Non-pigmented ciliary epithelial cell (primary cell): ENCODE data around the gene LAMA4.

ENCODE experiments used
- DNase-seq: peaks from one replicate; pipeline ENCODE4 v3.0.0-alpha.2; 2010; ENCODE audit warnings: low read depth

LAMA4 gene

DNA sequence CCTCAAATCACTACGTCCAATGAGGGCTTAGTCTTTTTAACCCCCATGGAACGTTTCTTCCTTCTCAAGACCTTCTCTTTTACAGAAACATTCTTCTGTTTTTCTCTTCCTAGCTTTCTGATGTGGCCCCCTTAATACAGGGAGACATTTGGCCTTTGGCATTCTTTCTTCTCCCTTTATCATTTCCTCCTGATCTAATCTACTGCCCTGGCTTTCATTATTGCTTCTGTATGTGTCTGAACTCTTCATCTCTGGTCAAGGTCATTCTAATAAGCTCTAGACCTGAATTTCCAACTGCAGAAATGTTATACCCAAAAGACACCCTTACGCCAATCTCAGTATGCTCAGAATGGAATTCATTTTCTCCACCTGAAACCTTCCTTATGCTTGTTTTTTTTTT, 18.4 kb upstream of the LAMA4 start:
- no peak for DNase-seq

GRCh38 chr6:112270756-112271155, 16.4 kb upstream of the LAMA4 start:
- no peak for DNase-seq

DNA sequence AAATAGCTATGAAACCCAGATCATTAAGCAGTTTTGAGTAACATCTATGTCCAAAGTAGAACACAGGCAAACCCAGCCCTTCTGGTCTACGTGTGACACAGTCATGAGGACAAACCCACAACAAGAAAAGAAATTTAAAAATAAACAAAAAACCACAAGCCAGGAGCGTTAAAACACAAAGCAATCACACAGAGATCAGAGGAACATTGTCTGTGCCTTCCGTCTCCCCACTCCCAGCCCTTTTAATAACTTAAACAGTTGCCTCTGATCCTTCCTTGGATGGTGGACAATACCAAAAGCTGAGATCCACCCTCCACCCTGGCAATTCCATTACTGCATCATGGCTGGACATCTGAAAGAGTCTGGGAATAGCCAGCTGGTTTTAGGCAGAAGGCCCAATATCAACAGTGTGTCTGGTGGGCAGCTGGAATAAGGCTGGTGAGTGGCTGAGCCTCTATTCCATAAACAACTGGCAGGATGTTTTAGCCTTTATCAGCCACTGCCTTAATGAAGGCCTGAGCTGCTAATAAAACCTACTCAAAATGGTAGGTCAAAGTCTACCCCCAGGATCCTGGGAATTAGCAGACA, 15.7 kb upstream of the LAMA4 start:
- DNase-seq = no peak

GRCh38 chr6:112269114-112269513, 14.7 kb upstream of the LAMA4 start:
- DNase-seq = no peak

GRCh38 chr6:112268654-112269053, 14.3 kb upstream of the LAMA4 start:
- no peak for DNase-seq

DNA sequence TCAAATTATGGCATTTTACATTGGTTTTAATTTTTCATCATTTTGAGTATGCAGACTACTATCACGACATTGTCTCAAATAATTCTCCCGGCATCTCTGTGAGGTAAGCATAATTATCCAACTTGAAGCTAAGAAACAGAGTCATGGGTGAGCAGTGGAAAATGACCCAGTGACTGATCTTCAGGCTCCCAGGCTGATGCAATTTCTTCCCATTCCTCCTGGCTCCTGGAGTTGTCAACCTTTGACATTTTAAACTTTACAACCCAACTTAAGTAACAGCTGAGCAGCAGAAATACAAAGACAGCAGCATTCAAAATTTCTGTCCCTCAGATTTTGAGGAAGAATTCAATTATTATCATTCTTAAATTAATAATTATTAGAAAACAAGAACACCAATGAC, 13.7 kb upstream of the LAMA4 start:
- DNase-seq = no peak

DNA sequence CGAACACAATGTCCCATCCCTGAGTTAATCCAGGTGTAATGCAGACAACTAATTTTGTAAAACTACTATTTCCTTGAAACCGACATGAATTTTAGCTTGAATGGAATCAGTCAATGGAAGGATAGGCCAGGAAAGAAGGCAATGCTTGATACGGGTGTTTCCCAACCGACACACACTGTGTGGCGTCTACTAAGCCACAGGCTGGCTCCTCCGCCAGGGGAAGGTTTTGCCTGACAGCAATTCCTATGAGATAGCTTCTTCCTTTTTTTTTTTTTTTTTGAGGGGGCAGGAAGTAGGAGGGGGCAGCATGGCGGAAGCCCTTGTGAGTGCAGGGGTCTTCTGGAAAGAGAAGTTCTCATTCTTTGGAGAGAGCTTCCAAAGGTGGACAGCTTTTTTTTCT, 12.0 kb upstream of the LAMA4 start:
- no peak for DNase-seq

DNA sequence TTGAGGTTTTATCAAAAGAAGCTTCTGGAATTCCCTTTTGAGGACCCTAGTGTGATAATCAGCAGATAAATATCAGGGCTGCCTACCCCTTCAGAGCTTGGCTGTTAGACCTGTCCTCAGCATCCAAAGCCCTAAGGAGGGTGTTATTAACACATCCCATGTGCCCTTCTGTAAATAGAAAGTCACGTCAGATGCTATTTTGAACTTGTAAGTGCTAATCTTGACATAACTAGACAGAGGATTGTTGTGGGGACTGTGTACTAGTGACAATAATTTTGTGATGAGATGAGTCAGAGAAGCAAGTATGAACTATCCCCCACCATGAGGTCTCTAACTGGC, 4.9 kb upstream of the LAMA4 start:
- DNase-seq = no peak

- no peak for DNase-seq
Measured at GRCh38 chr6:112258642-112259336, 4.4 kb upstream of the LAMA4 start.

- DNase-seq = no peak
Measured at GRCh38 chr6:112257178-112257855, 3.0 kb upstream of the LAMA4 start.

DNA sequence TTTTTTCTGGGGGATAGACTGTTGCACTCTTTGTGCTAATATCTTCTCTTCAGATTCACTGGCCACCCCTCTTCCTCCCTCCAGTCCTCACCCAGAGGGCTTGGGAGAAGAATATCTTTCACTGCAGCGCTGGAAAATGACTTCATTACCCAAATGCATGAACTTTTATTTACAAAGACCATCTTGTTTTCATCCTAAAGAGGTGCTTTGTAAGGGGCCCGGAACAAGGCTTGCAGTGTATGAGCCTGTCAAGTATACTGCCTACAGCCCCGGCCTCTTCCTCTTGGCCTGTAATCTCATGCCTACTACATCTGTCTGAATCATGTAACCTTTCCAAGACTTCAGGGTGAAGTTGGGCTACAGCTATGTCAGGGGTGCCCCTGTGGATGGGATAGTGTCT, 554 bp upstream of the LAMA4 start:
- no peak for DNase-seq

- no peak for DNase-seq
Measured at GRCh38 chr6:112253498-112253840, 898 bp downstream of the LAMA4 start.

DNA sequence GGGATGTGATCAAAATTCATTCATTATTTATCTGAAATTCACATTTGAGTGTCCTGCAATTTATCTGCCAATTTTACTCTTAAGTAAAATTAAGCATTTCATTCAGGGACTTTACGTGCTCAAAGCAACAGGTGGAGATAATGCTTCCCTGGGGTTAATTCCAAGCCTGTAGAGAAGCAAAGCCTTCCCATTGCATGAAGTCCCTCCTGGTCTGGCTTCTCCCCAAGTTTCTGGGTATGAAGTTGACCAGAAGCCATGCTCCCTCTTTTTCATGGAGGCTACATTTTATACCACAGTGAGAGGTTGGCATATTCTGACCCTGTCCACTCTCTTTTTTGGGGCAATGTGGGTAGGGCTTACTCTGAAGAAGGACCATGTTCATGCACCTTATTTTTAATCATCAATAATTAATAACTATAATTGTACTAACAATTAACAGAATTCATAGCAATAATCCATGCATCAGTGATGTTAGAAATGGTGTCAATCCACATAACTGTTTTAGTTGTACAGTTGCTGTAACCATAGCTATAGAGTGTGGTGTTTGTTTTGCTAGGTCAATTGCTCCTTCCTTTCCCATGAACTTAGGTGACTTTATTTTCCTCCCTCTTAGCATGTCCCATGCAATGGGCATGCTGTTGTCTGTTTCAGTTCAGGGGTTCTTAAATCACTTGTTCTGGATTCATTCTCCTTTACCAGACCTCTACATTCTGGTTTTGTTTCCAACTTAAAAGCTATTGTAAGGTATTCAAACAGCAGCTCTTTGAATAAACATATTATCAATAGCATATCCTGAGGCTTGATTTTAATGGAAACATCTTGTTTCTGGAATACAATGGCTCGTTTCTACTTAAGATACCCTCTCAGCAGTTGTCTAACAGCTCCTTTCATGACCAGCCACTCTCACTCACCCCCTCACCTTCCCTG, 1.5 kb downstream of the LAMA4 start:
- DNase-seq = no peak

DNA sequence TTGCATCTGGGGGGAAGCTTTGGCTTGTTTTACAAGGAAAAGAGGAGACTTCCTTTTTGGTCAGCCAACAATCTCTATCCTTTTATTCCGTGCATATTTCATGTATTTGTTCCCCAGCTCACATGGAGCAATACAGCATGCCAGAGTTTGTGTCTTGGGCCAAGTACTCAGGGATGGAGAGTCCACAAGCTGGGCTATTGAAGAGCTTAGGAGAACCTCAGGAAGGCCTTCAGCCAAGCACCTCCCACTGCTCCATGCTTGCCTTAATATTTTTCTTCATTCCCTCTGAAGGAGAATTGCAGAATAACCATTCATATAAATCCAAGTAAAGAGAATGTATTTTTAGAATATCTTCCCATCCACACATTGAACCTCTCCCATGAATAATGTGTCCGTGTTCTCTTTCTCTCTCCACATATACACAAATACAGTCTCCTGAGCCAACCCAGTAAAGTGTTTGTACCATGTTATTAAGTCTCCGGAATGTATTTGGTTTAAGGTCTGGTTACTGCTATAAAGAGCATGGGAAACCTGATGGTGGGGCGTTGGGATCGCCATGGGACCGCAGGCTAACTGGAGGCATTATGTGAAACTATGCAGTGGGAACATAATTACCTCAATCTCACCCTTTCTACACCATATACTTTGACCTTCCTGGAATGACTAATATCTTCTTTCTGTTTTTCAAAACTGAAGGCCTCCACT, 3.0 kb downstream of the LAMA4 start:
- DNase-seq = no peak

DNA sequence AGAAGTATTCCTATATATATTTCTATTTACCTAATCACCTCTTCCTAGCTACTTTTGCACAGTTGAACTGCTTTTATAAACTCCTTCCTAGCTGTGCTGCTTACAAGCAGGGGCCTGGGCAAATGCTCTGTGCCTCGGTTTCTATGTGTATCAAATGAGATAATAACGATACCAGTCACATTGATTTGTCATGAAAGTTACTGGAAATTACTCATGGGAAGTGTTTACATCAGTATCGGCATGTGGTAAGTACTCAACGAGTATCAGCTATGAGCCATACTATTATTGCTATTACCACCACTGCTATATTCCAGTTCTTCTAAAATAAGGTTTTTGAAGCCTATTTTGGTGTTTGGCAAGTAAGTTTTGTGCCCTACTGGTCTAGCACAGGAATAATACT, 4.9 kb downstream of the LAMA4 start:
- DNase-seq = no peak

- no peak for DNase-seq
Measured at GRCh38 chr6:112247275-112247674, 7.1 kb downstream of the LAMA4 start.

DNA sequence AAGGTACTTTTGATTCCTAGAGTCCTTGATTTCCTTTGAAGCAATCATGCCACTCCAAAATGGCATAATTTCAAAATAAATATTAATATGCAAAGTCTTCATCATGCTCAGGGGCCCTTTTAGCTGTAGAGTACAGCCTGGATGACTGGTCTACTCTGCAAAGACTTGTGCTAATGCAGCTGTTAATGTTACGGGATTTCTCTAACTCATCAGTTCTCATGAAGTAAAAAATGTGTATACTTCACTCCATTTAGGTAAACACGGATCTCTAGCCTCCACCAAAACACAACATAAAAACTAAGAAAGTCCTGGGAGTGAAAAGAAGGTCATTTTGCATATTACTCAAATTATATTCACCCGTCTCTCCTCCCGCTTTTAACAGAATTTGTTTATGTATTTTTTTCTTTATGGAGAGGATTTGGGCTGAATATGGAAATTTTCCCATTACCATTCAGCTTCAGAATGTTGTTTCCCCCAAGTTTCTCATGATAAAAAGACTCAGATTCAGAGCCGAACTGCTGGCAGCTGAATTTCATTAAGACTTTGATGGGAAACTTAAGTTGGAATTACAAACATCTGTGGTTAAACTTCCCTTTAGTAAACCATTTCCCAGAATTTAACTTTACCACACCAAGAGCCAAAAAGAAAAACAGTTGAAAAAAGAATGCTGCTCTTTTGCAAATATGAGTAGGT, 8.7 kb downstream of the LAMA4 start:
- DNase-seq = no peak

- no peak for DNase-seq
Measured at GRCh38 chr6:112243861-112244827, 10.2 kb downstream of the LAMA4 start.

- DNase-seq = no peak
Measured at GRCh38 chr6:112241820-112242429, 12.4 kb downstream of the LAMA4 start.

DNA sequence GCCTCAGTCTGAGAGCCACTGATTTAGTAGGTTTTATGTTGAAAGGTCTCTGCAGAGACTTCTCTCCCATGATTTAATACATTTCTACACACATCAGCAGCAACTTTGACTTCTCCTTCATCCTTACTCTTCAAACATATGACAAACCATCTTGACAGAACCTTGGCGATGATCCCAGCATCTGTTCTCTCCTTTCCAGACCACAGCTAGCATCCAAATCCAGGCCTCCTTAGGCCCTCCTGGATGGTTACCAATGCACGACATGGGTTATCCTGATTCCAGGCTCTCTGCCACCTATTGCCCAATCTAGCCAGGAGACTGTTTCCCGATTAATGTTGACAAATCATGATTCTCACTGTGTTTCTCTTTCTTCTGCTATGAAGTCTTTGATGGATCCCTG, 16.8 kb downstream of the LAMA4 start:
- no peak for DNase-seq
